Measurements from ENCODE around the gene ZSCAN21. TPM values are rescaled to one million over a fixed set of nuclear protein-coding genes. Genes with fewer than 3 reads are reported as not detected.

ZSCAN21 gene
- 14.6 TPM for total RNA-seq

DNA sequence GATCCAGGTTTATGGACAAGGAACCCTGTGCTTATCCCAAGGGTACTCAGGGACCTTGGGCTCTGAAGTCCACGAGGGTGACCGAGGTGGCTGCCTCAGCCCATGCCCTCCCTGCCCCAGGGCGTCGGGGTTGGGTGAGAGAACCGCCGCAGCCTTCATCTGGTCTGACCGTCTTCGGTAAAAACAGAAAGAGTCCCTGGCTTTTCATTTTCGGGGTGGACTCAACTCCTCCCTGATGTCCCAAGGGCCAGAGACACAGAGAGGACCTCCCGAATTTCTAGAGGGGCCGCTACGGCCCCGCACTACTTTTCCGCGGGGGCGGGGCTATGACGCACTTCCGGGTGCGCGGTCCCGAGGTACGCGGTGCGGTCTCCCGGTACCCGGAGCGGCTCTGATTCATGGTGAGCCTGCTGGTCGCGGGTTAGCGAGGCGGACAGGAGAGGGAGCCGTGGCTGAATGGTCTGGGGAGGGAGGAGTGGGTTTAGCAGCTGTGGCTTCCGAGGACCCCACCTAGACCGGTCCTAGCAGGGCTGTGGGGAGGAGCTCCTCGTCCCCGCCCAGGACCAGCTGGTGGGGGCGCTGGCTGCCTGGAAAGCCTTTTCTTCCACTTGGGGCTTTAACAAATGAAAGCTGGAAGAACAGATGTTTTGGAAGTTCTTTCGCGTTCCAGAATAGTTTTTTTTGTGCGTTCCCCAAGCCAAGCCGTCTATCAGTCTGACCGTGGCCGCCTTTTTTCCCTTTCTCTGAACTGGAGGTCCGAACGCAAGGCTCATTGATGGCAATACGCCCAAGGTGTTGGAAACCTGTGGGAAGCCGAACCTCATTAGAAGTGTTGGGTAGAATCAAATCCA, at the start of gene ZSCAN21:
ZSCAN21 (plus strand) TSS at position 334 of the 851 bp plus-strand sequence. CDS start 7,233 bp downstream, outside the sequence.

GRCh38 chr7:100015232-100016214, 34.1 kb upstream of the ZSCAN21 start, which contains the start of gene ZKSCAN1:
TSS of gene ZKSCAN1 (plus strand) at chr7:100015596. CDS start at chr7:100023507, 7,911 bp downstream.

GRCh38 chr7:100081535-100082102, 32.0 kb downstream of the ZSCAN21 start, which contains the start of gene ZNF3:
TSS of gene ZNF3 (minus strand) at chr7:100081723. CDS start at chr7:100077357, 4,366 bp downstream.

GRCh38 chr7:100088621-100089457, 39.3 kb downstream of the ZSCAN21 start, which contains the start of gene COPS6:
TSS of gene COPS6 (plus strand) at chr7:100088969. CDS start at chr7:100088991, 22 bp downstream.

DNA sequence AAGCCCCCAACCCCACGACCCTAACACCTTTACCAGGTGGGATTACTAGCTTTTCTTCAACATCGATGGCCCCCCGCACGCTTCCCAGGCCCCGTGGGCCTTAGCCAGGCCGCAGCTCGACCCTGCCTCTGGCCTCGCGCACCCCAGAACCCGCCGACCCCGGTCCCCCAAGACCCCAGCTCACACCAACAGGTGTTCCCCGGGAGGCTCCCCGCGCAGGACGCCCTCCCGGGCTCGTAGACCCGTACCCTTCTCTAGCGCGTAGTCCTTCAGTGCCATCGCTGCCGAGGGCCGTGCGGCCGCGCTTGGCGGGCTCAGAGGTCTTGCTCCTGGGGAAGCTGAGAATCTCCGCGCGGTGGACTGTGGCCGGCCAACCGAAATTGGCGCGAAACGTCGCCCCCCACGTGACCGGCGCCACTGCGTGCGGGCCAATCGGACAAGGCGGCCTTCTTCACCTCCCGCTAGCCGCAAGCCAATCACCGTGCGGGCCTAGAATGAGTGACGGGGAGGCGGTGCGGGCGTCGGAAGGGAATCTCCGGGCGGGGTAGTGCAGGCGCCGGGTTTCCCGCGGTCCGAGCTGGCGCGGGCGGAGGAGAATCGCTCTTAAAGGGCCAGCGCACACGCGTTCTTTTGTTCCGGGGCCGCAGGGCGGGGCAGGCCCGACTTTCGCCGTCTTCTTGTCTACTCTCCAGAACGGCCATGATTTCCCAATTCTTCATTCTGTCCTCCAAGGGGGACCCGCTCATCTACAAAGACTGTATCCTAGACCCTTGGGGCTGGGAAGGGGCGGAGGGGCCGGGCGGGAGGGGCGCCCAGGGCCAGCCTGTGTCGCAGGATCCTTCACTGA, 51.7 kb downstream of the ZSCAN21 start, which contains the start of the genes AP4M1 and MCM7:
AP4M1 (plus strand) TSS at position 628 of the 847 bp plus-strand sequence; CDS start at position 700, 72 bp downstream.
MCM7 (minus strand) TSS at position 382 of the 847 bp plus-strand sequence; CDS start at position 279, 103 bp downstream.

Small RNA genes lying within 50 kb of the gene (small RNA-seq; reads per million reads assigned to genes)
- 49.7 reads per million, percentile 97 among the genes with 10 or more reads in this experiment for gene MIR106B (ENCODE audit: low replicate concordance)
- gene MIR25 (ENCODE audit: low replicate concordance): 1,101 reads per million, percentile 99 among the genes with 10 or more reads in this experiment
- gene MIR93 (ENCODE audit: low replicate concordance): 433 reads per million, percentile 99 among the genes with 10 or more reads in this experiment

Other genes with a start within 250 kb of the ZSCAN21 start
- not detected for gene CYP3A43, start 221.8 kb upstream of the ZSCAN21 start, total RNA-seq
- not detected for gene OR2AE1, start 172.7 kb upstream of the ZSCAN21 start, total RNA-seq
- gene TRIM4, start 130.2 kb upstream of the ZSCAN21 start, total RNA-seq: 28.1 TPM
- 0.23 TPM for gene GJC3, start 120.2 kb upstream of the ZSCAN21 start, total RNA-seq
- gene AZGP1, start 73.7 kb upstream of the ZSCAN21 start, total RNA-seq: 18.7 TPM
- gene ZKSCAN1, start 34.2 kb upstream of the ZSCAN21 start, total RNA-seq: 56.9 TPM
- gene ZNF3, start 31.9 kb downstream of the ZSCAN21 start, total RNA-seq: 36.6 TPM
- 56.9 TPM for gene COPS6, start 39.2 kb downstream of the ZSCAN21 start, total RNA-seq
- 77.7 TPM for gene MCM7, start 51.6 kb downstream of the ZSCAN21 start, total RNA-seq
- gene AP4M1, start 51.9 kb downstream of the ZSCAN21 start, total RNA-seq: 19.0 TPM
- gene TAF6, start 69.6 kb downstream of the ZSCAN21 start, total RNA-seq: 54.1 TPM
- gene CNPY4, start 69.9 kb downstream of the ZSCAN21 start, total RNA-seq: 24.8 TPM
- 4.8 TPM for gene MBLAC1, start 77.2 kb downstream of the ZSCAN21 start, total RNA-seq
- gene LAMTOR4, start 99.1 kb downstream of the ZSCAN21 start, total RNA-seq: 83.1 TPM
- 9.9 TPM for gene TRAPPC14, start 108.9 kb downstream of the ZSCAN21 start, total RNA-seq
- 4.7 TPM for gene GAL3ST4, start 118.8 kb downstream of the ZSCAN21 start, total RNA-seq
- gene GPC2, start 127.6 kb downstream of the ZSCAN21 start, total RNA-seq: 12.3 TPM
- gene STAG3, start 128.1 kb downstream of the ZSCAN21 start, total RNA-seq: 1.3 TPM
- not detected for gene PVRIG, start 170.2 kb downstream of the ZSCAN21 start, total RNA-seq